GM12878 (cell line): Measurements from ENCODE around the gene WEE2. TPM values are rescaled to one million over a fixed set of nuclear protein-coding genes. Genes with fewer than 3 reads are reported as not detected.

ENCODE experiments used
- DPF2 ChIP-seq: fragments of 450-650 bp; IDR thresholded peaks from 2 replicates; pipeline ENCODE4 v1.6.1; 2017; ENCODE audit warnings: mild to moderate bottlenecking
- E2F8 ChIP-seq: fragments of 450-650 bp; IDR thresholded peaks from 2 replicates; pipeline ENCODE4 v1.6.1; 2018; ENCODE audit warnings: mild to moderate bottlenecking, low read depth, moderate library complexity; ENCODE audit not compliant: partially characterized antibody
- HDAC2 ChIP-seq: fragments of 200-600 bp; sonication (generic); IDR thresholded peaks from 2 replicates; pipeline ENCODE4 v1.6.1; 2017
- KDM1A ChIP-seq: fragments of 200-600 bp; sonication (generic); IDR thresholded peaks from 2 replicates; pipeline ENCODE4 v1.6.1; 2016; ENCODE audit warnings: borderline replicate concordance
- MXI1 ChIP-seq: fragments of 150-350 bp; IDR thresholded peaks from 2 replicates; pipeline ENCODE4 v1.6.1; 2011; ENCODE audit warnings: low read depth, mild to moderate bottlenecking, inconsistent platforms, low read length, improper control_type of control experiment
- MYC ChIP-seq: IDR thresholded peaks from 2 replicates; pipeline ENCODE4 v1.6.1; 2011; ENCODE audit warnings: mild to moderate bottlenecking, low read length, moderate library complexity, inconsistent platforms; ENCODE audit not compliant: insufficient read depth, insufficient replicate concordance, insufficient read length, severe bottlenecking
- NFYB ChIP-seq: IDR thresholded peaks from 2 replicates; pipeline ENCODE4 v1.6.1; 2011; ENCODE audit warnings: low read depth, mild to moderate bottlenecking, low read length, improper control_type of control experiment, moderate library complexity; ENCODE audit not compliant: insufficient read depth
- RAD51 ChIP-seq: fragments of 450-650 bp; IDR thresholded peaks from 2 replicates; pipeline ENCODE4 v1.6.1; 2016; ENCODE audit warnings: moderate library complexity, mild to moderate bottlenecking, inconsistent platforms
- RFX5 ChIP-seq: IDR thresholded peaks from 2 replicates; pipeline ENCODE4 v1.6.1; 2011; ENCODE audit warnings: low read depth, low read length, improper control_type of control experiment
- SPI1 ChIP-seq: IDR thresholded peaks from 2 replicates; pipeline ENCODE4 v1.6.1; 2011; ENCODE audit warnings: low read depth, mild to moderate bottlenecking, low read length, moderate library complexity, borderline replicate concordance; ENCODE audit not compliant: insufficient read depth
- SREBF2 ChIP-seq: IDR thresholded peaks from 2 replicates; pipeline ENCODE4 v1.6.1; 2012; ENCODE audit warnings: mild to moderate bottlenecking, low read length
- TCF7 ChIP-seq: IDR thresholded peaks from 2 replicates; pipeline ENCODE4 v1.6.1; 2014; ENCODE audit warnings: antibody characterized with exemption, borderline replicate concordance
- ZBTB40 ChIP-seq: fragments of 450-650 bp; IDR thresholded peaks from 2 replicates; pipeline ENCODE4 v1.6.1; 2016; ENCODE audit warnings: mild to moderate bottlenecking, moderate library complexity, borderline replicate concordance
- polyA plus RNA-seq, 11 experiments: library from polyadenylated mRNA; depleted of rRNA in 4 of 11; unstranded in 6 of 11; stranded (reverse) in 5 of 11; fragments of >200 nt; fragmentation: Nextera tagmentation in 4 of 11; fragmentation: Illumina TruSeq in 1 of 11; extraction: Ambion mirVana in 4 of 11; extraction: Trizol in 1 of 11; gene quantifications; 1 replicate in 1 of 11; 2 replicates in 10 of 11; pipeline versions ENCODE4 v1.2.1 to v1.2.3, GENCODE V29; 2011 to 2016; ENCODE audit warnings: inconsistent platforms in 2 of 11, missing spikeins in 2 of 11, low read depth in 1 of 11
- total RNA-seq, 4 experiments: library from RNA; depleted of rRNA in 3 of 4; stranded (reverse); fragments of >200 nt in 3 of 4; fragmentation: Illumina TruSeq in 1 of 4; extraction: Trizol in 1 of 4; gene quantifications; 2 replicates each; pipeline versions ENCODE4 v1.2.1 to v1.2.3, GENCODE V29; 2013 to 2021
- TF ChIP-seq, protein P1 (sequence below): fragments of 450-650 bp; formaldehyde crosslinking; IDR thresholded peaks from 2 replicates; pipeline ENCODE4 v1.4.0; 2022; ENCODE audit warnings: mild to moderate bottlenecking, moderate library complexity
- TF ChIP-seq, protein P2 (sequence below): IDR thresholded peaks from 2 replicates; pipeline ENCODE4 v1.6.1; 2012; ENCODE audit warnings: mild to moderate bottlenecking, low read depth, low read length

Gene WEE2
- total and polyA plus RNA-seq, 10 of the 15 experiments (the other 5 are each of a cell fraction or from before 2014, with no cell fraction given), result 0.02 to 0.03 (median 0.03) TPM; not detected in 7

GRCh38 chr7:141737836-141738591 lies 29.9 kb downstream of the WEE2 start, which contains the start of gene SSBP1 (continued):
- TF ChIP-seq, protein P1, sequence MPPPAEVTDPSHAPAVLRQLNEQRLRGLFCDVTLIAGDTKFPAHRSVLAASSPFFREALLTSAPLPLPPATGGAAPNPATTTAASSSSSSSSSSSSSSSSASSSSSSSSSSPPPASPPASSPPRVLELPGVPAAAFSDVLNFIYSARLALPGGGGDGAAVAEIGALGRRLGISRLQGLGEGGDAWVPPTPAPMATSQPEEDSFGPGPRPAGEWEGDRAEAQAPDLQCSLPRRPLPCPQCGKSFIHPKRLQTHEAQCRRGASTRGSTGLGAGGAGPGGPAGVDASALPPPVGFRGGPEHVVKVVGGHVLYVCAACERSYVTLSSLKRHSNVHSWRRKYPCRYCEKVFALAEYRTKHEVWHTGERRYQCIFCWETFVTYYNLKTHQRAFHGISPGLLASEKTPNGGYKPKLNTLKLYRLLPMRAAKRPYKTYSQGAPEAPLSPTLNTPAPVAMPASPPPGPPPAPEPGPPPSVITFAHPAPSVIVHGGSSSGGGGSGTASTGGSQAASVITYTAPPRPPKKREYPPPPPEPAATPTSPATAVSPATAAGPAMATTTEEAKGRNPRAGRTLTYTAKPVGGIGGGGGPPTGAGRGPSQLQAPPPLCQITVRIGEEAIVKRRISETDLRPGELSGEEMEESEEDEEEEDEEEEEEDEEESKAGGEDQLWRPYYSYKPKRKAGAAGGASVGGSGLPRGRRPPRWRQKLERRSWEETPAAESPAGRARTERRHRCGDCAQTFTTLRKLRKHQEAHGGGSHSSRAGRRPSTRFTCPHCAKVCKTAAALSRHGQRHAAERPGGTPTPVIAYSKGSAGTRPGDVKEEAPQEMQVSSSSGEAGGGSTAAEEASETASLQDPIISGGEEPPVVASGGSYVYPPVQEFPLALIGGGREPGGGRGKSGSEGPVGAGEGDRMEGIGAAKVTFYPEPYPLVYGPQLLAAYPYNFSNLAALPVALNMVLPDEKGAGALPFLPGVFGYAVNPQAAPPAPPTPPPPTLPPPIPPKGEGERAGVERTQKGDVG (CRISPR knock-in tag), result no peak
- TF ChIP-seq ZBTB40, result peak; percentile 99
- TF ChIP-seq DPF2, result peak; percentile 67
- TF ChIP-seq E2F8, result peak; percentile 94
- no peak for TF ChIP-seq KDM1A
- peak; percentile 91 for TF ChIP-seq MYC
- peak; percentile 52; the same call in 1 of the 2 replicates for TF ChIP-seq SPI1
- peak; percentile 59 for TF ChIP-seq RAD51
- peak; percentile 89 for TF ChIP-seq TCF7
- TF ChIP-seq NFYB, result no peak
- TF ChIP-seq, protein P2, sequence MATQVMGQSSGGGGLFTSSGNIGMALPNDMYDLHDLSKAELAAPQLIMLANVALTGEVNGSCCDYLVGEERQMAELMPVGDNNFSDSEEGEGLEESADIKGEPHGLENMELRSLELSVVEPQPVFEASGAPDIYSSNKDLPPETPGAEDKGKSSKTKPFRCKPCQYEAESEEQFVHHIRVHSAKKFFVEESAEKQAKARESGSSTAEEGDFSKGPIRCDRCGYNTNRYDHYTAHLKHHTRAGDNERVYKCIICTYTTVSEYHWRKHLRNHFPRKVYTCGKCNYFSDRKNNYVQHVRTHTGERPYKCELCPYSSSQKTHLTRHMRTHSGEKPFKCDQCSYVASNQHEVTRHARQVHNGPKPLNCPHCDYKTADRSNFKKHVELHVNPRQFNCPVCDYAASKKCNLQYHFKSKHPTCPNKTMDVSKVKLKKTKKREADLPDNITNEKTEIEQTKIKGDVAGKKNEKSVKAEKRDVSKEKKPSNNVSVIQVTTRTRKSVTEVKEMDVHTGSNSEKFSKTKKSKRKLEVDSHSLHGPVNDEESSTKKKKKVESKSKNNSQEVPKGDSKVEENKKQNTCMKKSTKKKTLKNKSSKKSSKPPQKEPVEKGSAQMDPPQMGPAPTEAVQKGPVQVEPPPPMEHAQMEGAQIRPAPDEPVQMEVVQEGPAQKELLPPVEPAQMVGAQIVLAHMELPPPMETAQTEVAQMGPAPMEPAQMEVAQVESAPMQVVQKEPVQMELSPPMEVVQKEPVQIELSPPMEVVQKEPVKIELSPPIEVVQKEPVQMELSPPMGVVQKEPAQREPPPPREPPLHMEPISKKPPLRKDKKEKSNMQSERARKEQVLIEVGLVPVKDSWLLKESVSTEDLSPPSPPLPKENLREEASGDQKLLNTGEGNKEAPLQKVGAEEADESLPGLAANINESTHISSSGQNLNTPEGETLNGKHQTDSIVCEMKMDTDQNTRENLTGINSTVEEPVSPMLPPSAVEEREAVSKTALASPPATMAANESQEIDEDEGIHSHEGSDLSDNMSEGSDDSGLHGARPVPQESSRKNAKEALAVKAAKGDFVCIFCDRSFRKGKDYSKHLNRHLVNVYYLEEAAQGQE, result peak; percentile 39; the same call in 1 of the 2 replicates
- no peak for TF ChIP-seq HDAC2
- TF ChIP-seq SREBF2, result peak; percentile 32; the same call in 1 of the 2 replicates
- peak; percentile 89 for TF ChIP-seq MXI1
- TF ChIP-seq RFX5, result no peak
